Endothelial cell of umbilical vein (primary cell): ENCODE results near the gene MAU2. TPM values are rescaled to one million over a fixed set of nuclear protein-coding genes. Genes with fewer than 3 reads are reported as not detected.

Experiments used
- BruUV-seq: library from RNA; stranded (reverse); fragments of 400-500 nt; replicated peaks from 2 replicates; lab custom pipeline; 2021; lab: Mats Ljungman, UMichigan
- CTCF ChIA-PET: fragments of 300-600, 350-600 bp; sonication (Branson Sonifier 250); formaldehyde crosslinking; loops from one replicate; lab custom pipeline; 2021; ENCODE audit warnings: antibody characterized with exemption, inconsistent platforms; lab: Charles Lee
- POLR2A ChIA-PET: fragments of 300-600, 350-600 bp; sonication (Branson Sonifier 250); formaldehyde crosslinking; loops from one replicate; lab custom pipeline; 2021; ENCODE audit warnings: antibody characterized with exemption, inconsistent platforms; lab: Charles Lee
- DNase-seq: peaks from one replicate; pipeline ENCODE4 v3.0.0-alpha.2; 2011; ENCODE audit warnings: low read depth, low spot score
- FAIRE-seq: peaks from 2 replicates; lab custom pipeline; 2011; peaks lifted over from hg19 to GRCh38; lab: Jason Lieb, UNC
- H2AFZ ChIP-seq: 2 replicates; pipeline ENCODE4 v1.6.0; 2012; ENCODE audit warnings: low read depth, low read length, control low read depth, inconsistent platforms
- H3K27ac ChIP-seq: 2 replicates; pipeline ENCODE4 v1.5.1; 2011; ENCODE audit warnings: low read depth, mild to moderate bottlenecking, control low read depth, low read length, moderate library complexity; ENCODE audit not compliant: insufficient read depth
- H3K27me3 ChIP-seq, 2 experiments: 2 replicates each; pipeline versions ENCODE4 v1.6.0 to v1.6.1; 2011; ENCODE audit warnings: low read length in 2 of 2, mixed read lengths in 1 of 2; ENCODE audit not compliant: control insufficient read depth in 2 of 2, insufficient read depth in 2 of 2
- H3K36me3 ChIP-seq, 2 experiments: 2 replicates in 1 of 2; 3 replicates in 1 of 2; pipeline ENCODE4 v1.5.1; 2011; ENCODE audit warnings: low read length in 2 of 2, mild to moderate bottlenecking in 1 of 2, moderate library complexity in 1 of 2; ENCODE audit not compliant: control insufficient read depth in 2 of 2, insufficient read depth in 2 of 2; ENCODE audit errors: extremely low read depth in 1 of 2
- H3K4me1 ChIP-seq: 3 replicates; pipeline ENCODE4 v1.5.1; 2011; ENCODE audit warnings: mild to moderate bottlenecking, low read length; ENCODE audit not compliant: control insufficient read depth, insufficient read depth; ENCODE audit errors: extremely low read depth
- H3K4me2 ChIP-seq: 2 replicates; pipeline ENCODE4 v1.6.1; 2011; ENCODE audit warnings: low read length, control low read depth, mixed read lengths; ENCODE audit not compliant: insufficient read depth
- H3K4me3 ChIP-seq, 3 experiments: fragments of 200-600 bp in 1 of 3; sonication (generic), shearing (Covaris generic) in 1 of 3; replicated peaks in 1 of 3; 2 replicates each; pipeline ENCODE4 v1.5.1; 2011 to 2016; ENCODE audit warnings: control low read depth in 3 of 3, low read length in 3 of 3, mild to moderate bottlenecking in 2 of 3, inconsistent platforms in 1 of 3, low read depth in 1 of 3, moderate library complexity in 1 of 3; ENCODE audit not compliant: insufficient read depth in 1 of 3
- H3K79me2 ChIP-seq: 2 replicates; pipeline ENCODE4 v1.6.0; 2012; ENCODE audit warnings: low read length, inconsistent platforms; ENCODE audit not compliant: control insufficient read depth, insufficient read depth
- H3K9ac ChIP-seq: replicated peaks from 2 replicates; pipeline ENCODE3; 2011; ENCODE audit warnings: low read length, control low read depth; ENCODE audit not compliant: insufficient read depth; ENCODE audit errors: extremely low read depth
- H3K9me1 ChIP-seq: replicated peaks from 3 replicates; pipeline ENCODE4 v1.6.0; 2011; ENCODE audit warnings: mild to moderate bottlenecking, low read length; ENCODE audit not compliant: control insufficient read depth, insufficient read depth; ENCODE audit errors: extremely low read depth
- H3K9me3 ChIP-seq: replicated peaks from 2 replicates; pipeline ENCODE4 v1.5.1; 2012; ENCODE audit warnings: low read length, inconsistent platforms; ENCODE audit not compliant: control insufficient read depth, insufficient read depth
- H4K20me1 ChIP-seq: replicated peaks from 2 replicates; pipeline ENCODE3; 2011; ENCODE audit warnings: mild to moderate bottlenecking, low read length; ENCODE audit not compliant: control insufficient read depth, insufficient read depth; ENCODE audit errors: extremely low read depth
- EZH2 ChIP-seq: IDR thresholded peaks from 2 replicates; pipeline ENCODE4 v1.6.1; 2012; ENCODE audit warnings: borderline replicate concordance, low read depth, mild to moderate bottlenecking, moderate library complexity, low read length, inconsistent platforms; ENCODE audit not compliant: severe bottlenecking
- FOS ChIP-seq: IDR thresholded peaks from 2 replicates; pipeline ENCODE4 v1.6.1; 2011; ENCODE audit warnings: mild to moderate bottlenecking, low read length, moderate library complexity, borderline replicate concordance; ENCODE audit not compliant: insufficient read depth
- GATA2 ChIP-seq: IDR thresholded peaks from 2 replicates; pipeline ENCODE4 v1.7.0; 2011; ENCODE audit warnings: low read depth, mild to moderate bottlenecking, moderate library complexity, mixed read lengths, low read length; ENCODE audit not compliant: insufficient read length, insufficient read depth
- JUN ChIP-seq: IDR thresholded peaks from 2 replicates; pipeline ENCODE4 v1.6.1; 2011; ENCODE audit warnings: borderline replicate concordance, low read depth; ENCODE audit not compliant: insufficient read length, insufficient read depth
- MAX ChIP-seq: IDR thresholded peaks from 2 replicates; pipeline ENCODE4 v1.6.1; 2011; ENCODE audit not compliant: insufficient read depth, insufficient read length
- MYC ChIP-seq: IDR thresholded peaks from one replicate; pipeline ENCODE4 v1.6.1; 2011; ENCODE audit warnings: mild to moderate bottlenecking, low read depth, low read length
- POLR2A ChIP-seq: IDR thresholded peaks from 2 replicates; pipeline ENCODE4 v1.6.1; 2012; ENCODE audit warnings: low read depth, mild to moderate bottlenecking, control low read depth, low read length
- POLR2AphosphoS5 ChIP-seq: IDR thresholded peaks from 2 replicates; pipeline ENCODE4 v1.6.1; 2012; ENCODE audit warnings: low read depth, mild to moderate bottlenecking, control low read depth, low read length, moderate library complexity; ENCODE audit not compliant: insufficient read depth
- dilution Hi-C: fragments of 300-500 bp; cut with MboI; formaldehyde crosslinking; loops from one replicate; pipeline ENCODE4 v1.15.0; 2019; ENCODE audit warnings: low sequenced_read_pairs; ENCODE audit not compliant: extremely low pct_ligation_motif_present
- intact Hi-C: fragments of 100-400 bp; cut with micrococcal nuclease; formaldehyde crosslinking; loops from one replicate; pipeline ENCODE4 v1.10.0; 2022
- polyA plus RNA-seq, 4 experiments: library from polyadenylated mRNA; depleted of rRNA in 3 of 4; stranded (reverse) in 3 of 4; unstranded in 1 of 4; fragments of >200 nt; gene quantifications; 2 replicates each; pipeline versions ENCODE4 v1.2.1 to v1.2.3, GENCODE V29; 2011 to 2012; ENCODE audit warnings: missing spikeins in 1 of 4
- total RNA-seq: library from RNA; stranded (reverse); gene quantifications from 2 replicates; pipeline ENCODE4 v1.2.3, GENCODE V29; 2021
- TF ChIP-seq, protein P1 (sequence below), 2 donors: IDR thresholded peaks; 1 replicate in 1 of 2; 2 replicates in 1 of 2; pipeline ENCODE4 v1.5.1; 2011; ENCODE audit warnings: low read length in 2 of 2, mild to moderate bottlenecking in 2 of 2, moderate library complexity in 2 of 2, control low read depth in 1 of 2, inconsistent platforms in 1 of 2, low read depth in 1 of 2; ENCODE audit not compliant: insufficient read depth in 1 of 2; ENCODE audit errors: extremely low read depth in 1 of 2

The MAU2 gene
- total and polyA plus RNA-seq, 2 donors (not counting 3 experiments of a cell fraction or from before 2014, with no cell fraction given), result 36.9 to 70.0 TPM

DNA sequence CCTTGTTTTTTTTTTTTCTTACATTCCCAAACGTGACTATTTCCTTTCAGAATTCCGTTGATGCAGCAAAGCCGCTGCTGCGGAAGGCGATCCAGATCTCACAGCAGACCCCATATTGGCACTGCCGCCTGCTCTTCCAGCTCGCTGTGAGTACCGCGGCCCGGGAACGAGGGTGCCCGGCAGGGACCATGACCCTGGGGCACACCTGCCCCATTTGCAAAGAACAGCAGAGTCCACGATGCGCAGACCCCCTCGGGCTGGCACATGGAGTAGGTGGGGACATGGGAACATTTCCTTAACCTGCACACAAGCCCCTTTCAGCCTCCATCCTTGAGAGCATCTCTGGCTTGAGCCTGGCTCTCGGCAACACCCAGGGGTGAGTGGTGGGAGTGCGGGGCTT lies 16.5 kb downstream of the MAU2 start:
- no peak overlapping the region for H3K27ac ChIP-seq
- BruUV-seq, result no TSS peak
- H3K27me3 ChIP-seq, result no peaks in the 10 kb centered on the region
- H3K79me2 ChIP-seq, result no peaks in the 10 kb centered on the region
- ChIA-PET CTCF (interaction anchor here (1.5 kb wide), 1 partner anchor 15 kb away, joined by 3 read pairs; no protein-coding TSS in a partner anchor), POLR2A (no interaction called here)
- no peak overlapping the region for H3K9ac ChIP-seq
- TF ChIP-seq GATA2 (no peak), EZH2 (no peak), JUN (no peak), POLR2A (no peak), FOS (no peak), MAX (no peak), MYC (no peak), POLR2AphosphoS5 (no peak)
- TF ChIP-seq, protein P1, sequence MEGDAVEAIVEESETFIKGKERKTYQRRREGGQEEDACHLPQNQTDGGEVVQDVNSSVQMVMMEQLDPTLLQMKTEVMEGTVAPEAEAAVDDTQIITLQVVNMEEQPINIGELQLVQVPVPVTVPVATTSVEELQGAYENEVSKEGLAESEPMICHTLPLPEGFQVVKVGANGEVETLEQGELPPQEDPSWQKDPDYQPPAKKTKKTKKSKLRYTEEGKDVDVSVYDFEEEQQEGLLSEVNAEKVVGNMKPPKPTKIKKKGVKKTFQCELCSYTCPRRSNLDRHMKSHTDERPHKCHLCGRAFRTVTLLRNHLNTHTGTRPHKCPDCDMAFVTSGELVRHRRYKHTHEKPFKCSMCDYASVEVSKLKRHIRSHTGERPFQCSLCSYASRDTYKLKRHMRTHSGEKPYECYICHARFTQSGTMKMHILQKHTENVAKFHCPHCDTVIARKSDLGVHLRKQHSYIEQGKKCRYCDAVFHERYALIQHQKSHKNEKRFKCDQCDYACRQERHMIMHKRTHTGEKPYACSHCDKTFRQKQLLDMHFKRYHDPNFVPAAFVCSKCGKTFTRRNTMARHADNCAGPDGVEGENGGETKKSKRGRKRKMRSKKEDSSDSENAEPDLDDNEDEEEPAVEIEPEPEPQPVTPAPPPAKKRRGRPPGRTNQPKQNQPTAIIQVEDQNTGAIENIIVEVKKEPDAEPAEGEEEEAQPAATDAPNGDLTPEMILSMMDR (IDR thresholded peaks at IDR 0.05; ENCODE audit: extremely low read depth in 1 of 2, insufficient read depth in 1 of 2, low read depth in 1 of 2, low read length in 2 of 2), result no peak
- H3K9me1 ChIP-seq, result no peaks in the 10 kb centered on the region
- H3K9me3 ChIP-seq, result no peaks in the 10 kb centered on the region
- H4K20me1 ChIP-seq, result no peaks in the 10 kb centered on the region
- intact Hi-C loops, result no loop called here
- dilution Hi-C loops, result no loop called here
- peaks cover 6 to 54% of the 10 kb centered on the region in 2 experiments for H3K36me3 ChIP-seq
- FAIRE-seq (no peak), DNase-seq (no peak)
- H3K4me2 ChIP-seq, result no peak overlapping the region
- no peak overlapping the region for H2AFZ ChIP-seq
- no peaks in the 10 kb centered on the region for H3K4me1 ChIP-seq
- no peak overlapping the region for H3K4me3 ChIP-seq
